ENCODE results near the gene STMP1.
"Not testable (repeated sequence)": the region's sequence is repeated elsewhere in the genome, so short reads cannot be mapped to it uniquely, and the experiment has no call there.

STMP1 gene

DNA sequence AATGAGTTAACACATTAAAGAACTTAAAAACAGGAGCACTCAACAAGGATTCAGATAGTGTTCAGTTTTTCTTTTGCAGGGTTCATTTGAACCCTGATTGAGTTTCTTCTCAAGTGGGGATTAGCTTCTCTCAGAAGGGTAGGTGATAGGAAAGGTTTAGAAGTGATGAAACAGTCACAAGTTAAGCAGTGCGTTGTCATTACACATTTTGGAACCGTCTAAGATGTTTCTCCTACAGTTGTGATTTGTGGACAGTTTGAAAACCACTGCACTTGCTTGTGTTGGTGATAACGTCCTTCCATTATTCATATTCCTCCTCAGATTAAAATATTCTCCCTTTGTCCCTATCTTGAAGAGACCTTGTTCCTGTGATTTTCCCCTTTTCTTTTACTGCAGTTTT is 2.7 kb downstream of the STMP1 start:
- no peak for DNase-seq

- DNase-seq, result no peak
Measured at GRCh38 chr7:135666156-135666555, 3.8 kb downstream of the STMP1 start.

- DNase-seq, result no peak
Measured at GRCh38 chr7:135666846-135667245, 4.5 kb downstream of the STMP1 start.

DNA sequence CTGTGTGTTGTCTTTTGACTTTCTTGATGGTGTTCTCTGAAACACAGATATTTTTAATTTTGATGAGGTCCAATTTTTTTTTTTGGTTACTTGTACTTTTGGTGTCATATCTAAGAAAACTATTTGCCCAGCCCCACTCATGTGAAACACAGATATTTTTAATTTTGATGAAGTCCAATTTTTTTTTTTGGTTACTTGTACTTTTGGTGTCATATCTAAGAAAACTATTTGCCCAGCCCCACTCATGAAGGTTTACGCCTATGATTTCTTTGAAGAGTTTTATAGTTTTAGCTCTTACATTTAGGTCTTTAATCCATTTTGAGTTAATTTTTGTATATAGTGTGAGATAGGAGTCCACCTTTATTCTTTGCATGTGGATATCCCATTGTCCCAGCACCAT is 5.3 kb downstream of the STMP1 start:
- not testable (repeated sequence) for DNase-seq

GRCh38 chr7:135668852-135669395 is 6.6 kb downstream of the STMP1 start:
- not testable (repeated sequence) for DNase-seq

DNA sequence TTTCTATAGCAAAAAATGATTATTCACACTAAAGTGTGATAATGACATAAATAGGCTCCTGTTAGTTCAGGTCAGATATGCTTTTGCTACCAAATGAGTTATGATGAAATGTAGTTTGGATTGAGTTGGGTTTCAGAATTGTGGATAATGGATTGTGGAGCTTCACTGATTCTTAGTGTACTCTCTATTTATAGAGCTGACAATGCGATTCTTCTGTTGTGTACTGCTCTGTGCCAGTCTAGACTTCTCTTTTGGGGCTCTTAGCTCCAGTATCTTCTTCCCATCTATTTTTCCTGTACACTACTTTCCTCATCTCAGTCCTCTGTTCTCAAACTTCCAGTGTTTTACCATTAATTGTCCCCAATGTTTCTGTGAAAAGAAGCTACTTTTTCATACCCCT is 7.5 kb downstream of the STMP1 start:
- DNase-seq, result no peak

GRCh38 chr7:135670179-135670578 is 7.9 kb downstream of the STMP1 start:
- no peak for DNase-seq

GRCh38 chr7:135672560-135673359 is 10.4 kb downstream of the STMP1 start:
- no peak for DNase-seq

GRCh38 chr7:135673360-135673706 is 11.0 kb downstream of the STMP1 start:
- DNase-seq, result no peak

DNA sequence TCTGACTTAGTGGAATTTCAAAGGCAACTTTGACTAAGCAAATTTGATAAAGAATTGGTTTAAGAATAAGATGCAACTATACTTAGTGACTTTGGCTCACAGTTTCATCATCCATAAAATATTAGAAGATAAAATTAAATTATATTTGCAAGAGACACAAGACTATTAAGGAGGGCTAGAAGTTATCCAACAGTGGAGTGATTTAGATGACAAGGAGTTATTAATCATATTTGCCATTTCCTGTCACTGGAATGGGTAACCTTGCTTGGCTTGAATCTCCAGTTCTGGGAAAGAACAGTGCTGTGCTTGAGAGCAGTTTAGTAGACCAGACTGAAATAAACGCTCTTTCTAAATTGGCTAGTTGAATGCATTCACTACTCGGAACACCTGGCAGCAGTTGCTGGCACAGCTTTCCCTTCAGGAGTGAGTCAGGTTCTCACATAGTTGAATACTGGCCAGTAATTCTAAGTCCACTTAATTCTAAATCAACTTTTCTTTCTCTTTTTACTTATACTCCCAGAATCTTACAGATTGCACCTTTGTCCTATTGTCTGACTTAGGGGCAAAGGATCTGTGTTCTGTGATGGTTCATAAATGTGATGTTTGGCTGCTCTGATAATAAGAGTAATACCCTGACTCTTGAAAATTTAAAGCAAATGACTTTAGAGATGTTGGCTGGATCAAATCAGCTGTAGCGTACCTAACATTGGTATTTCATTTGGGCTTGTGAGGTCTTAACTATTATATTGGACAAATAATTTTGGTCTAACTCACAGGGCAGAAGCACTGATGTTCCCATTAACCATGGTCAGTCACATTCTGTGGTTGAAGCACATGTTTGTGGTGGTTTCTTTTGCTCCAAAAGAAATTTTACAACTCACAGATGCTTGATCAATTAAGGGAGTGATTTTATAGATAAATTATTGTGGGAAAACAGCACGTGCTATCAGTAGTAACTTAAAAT is 16.6 kb downstream of the STMP1 start:
- no peak for DNase-seq

DNA sequence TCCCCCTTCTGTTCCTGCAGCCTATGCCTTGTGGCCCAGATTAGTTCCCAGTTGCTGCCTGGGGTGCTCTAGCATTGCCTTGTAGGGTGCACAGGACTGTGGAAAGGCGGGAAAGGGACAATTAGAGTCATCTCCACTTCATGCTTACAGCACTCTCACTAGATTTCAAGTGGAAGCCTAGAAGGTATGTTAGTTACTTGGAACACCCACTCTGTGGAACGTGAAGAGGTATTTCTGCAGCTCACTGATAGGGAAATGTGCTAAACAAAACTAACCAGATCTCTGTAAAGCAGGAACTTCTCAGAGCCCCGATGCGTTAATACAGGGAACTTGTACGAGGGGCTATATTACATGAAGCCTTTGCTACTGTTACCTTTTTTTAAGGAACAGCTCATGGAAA is 19.4 kb downstream of the STMP1 start:
- DNase-seq, result no peak

- no peak for DNase-seq
Measured at GRCh38 chr7:135682191-135682590, 19.9 kb downstream of the STMP1 start.

DNA sequence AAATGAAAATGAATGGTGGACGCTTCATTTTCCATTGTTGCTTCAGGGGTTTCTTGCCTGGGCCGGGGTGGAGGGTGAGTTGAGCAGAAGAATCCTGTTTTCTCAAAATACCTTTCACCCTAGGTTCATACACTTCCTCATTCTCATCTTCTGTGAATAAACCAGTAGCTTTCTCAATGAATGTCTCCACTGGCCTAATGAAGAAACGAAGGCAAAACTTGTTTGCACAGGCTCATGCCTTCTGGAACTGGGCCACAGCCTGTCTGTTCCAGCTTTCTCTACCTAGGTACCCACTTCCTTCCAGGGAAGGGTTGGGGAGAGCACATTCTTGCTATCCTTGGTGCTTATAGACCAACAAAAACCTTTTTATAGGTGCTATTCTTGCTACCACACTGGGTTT is 21.3 kb downstream of the STMP1 start:
- DNase-seq, result no peak

GRCh38 chr7:135684136-135684535 is 21.8 kb downstream of the STMP1 start:
- DNase-seq, result no peak

- no peak for DNase-seq
Measured at GRCh38 chr7:135684699-135685098, 22.4 kb downstream of the STMP1 start.

GRCh38 chr7:135685306-135686084 is 23.2 kb downstream of the STMP1 start:
- DNase-seq, result no peak

DNA sequence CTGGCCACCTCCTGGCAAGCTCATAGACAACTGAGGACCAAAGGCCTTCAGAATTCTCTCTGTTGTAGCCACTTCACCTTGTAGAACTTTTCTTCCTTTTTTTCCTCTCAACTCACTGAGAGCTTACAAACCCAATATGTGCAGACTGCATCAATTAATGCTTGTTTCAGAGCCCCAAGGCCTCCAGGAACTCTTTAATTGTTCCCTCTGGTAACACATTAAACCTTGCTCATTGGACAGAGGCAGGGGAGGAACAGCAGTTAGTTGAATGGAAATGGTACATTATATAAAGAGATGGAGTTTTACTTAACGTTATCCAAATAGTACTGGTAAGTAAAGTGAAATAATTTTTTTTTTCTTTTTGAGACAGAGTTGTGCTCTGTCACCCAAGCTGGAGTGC is 25.2 kb downstream of the STMP1 start:
- no peak for DNase-seq

DNA sequence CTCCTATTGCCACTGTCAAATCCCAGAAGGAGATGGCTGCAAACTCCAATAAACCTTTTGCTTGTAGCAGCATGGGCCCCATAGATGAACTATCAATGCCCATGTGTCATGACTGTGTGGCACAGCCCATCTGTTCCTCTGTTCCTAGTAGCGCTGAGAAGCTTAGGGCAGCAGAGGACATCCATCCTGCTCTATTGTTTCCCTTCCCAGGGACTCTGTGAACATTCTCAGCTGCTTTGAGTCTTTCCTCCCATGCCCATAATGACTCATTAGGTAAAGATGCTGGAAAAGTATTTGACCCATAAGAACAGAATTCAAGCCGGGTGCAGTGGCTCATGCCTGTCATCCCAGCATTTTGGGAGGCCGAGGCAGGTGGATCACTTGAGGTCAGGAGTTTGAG is 28.3 kb downstream of the STMP1 start:
- DNase-seq, result no peak

DNA sequence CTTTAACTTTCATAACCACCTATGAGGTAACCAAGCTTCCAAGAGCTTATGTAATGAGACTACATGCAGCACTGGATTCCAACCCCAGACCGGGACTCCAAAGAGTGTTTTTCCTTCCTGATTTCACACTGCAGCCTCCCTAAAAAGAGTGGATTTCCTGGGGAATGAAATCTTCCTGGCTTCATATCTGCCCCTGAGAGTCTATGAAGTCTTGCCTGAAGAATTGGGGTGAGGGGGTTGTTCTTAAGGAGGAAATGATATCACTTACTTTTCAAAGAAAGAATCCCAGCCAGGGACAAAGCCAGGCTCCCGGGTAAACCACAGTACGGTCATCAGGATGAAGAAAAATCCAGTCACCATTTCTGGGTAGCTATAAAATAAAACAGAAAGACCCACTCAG is 29.7 kb downstream of the STMP1 start:
- no peak for DNase-seq

DNA sequence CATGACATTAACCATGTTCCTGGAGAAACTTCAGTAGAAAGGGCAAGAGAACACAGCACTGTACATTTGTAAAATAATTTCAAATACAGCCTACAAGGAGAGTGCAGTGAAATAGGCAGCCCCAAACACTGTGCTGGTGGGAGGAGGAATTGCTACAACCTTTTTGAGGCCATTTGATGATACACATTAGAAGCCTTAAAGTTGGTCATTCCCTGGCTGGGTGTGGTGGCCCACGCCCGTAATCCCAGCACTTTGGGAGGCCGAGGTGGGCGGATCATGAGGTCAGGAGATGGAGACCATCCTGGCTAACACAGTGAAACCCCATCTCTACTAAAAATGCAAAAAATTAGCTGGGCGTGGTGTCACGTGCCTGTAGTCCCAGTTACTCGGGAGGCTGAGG is 30.3 kb downstream of the STMP1 start:
- not testable (repeated sequence) for DNase-seq

DNA sequence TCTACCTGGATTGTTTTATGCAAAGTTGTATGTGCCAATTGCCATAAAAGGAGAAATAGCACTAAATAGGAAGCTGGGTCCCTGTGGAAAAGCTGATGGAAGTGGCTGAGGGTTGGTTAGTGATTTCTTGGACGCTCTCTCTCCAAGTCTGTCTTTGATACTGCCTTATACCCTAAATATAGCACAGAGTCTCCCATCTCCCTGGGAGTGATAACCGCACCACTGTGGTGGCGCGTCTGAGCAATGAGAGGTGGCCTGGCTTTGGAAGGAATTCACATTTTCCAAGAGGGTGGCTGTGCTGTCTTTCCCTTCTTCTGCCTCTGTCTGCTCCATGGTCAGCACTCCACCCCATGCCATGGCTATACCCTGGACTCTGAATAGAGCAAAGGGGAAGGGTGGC is 31.2 kb downstream of the STMP1 start:
- no peak for DNase-seq

DNA sequence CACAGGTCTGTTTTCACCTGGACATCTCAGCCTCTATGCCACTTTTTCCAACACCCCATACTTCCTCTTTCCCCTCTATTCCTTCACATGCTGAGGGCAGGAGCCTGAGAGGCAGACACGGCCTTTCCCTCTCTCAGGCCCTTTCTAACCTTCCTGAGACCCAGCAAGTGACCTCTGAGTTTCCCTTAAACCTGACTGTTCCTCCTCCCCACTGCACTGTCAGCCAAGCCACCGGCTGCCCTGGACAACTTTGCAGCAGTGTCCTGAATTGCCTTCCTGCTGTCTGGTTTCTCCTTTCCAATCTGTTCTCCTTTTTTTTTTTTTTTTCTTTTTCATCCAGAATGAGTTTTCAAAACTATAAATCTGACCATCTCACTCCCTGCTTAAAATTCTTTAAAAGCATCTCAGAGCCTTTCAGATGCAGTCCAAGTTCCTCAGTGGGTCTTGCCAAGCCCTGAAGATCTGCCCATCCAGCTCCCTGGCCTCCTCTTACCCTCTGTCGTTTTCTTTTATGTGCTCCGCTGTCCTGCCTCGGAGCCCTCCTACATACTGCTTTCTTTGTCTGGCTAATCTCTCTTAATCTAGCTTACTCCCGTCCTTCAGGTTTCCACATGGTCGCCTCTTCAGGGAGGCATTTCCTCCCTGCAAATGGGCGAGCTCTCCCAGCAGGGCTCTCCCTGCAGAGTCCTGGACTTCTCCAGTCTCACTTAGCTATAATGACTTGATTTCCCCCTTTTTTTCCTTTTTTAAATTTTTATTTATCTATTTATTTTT is 35.1 kb downstream of the STMP1 start:
- DNase-seq, result no peak
